ENCODE data around the gene ALDH1L1. TPM values are rescaled to one million over a fixed set of nuclear protein-coding genes. Genes with fewer than 3 reads are reported as not detected.

ALDH1L1 gene
- total and polyA plus RNA-seq, 2 of the 8 experiments (the other 6 are each of a cell fraction or from before 2014, with no cell fraction given) = 0.98 to 1.6 TPM

DNA sequence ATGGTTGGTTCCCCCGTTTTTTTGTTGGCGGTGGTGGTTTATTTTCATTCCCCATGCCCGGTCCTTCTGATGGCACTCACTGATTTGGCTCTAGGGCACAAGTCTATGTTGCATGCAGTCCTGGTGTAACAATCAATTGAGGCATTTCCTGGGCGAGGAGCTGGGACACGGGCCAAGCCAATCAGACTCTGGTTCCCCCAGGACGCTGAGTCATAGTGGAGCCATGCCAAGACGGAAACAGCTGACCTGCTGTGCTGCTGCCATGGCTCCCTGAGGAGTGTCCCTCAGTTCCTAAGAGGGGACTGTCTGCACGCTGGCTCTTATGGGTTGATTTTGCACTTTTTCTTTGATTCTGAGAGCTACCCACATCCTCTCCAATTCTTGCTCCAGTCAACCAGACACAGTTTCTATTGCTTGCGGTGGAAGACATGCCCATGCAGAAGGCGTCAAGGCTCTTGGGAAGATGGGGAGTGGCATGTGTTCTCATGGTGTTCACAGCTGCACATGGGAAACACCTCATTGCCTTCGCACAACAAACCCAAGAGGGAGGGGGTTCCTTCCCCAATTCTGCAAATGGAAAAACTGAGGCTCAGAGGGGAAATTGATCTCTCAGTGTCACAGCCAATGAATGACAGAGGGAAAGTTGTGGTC is 28.3 kb upstream of the ALDH1L1 start (continued):
- no peak for TF ChIP-seq MAX (IDR thresholded peaks at IDR 0.05)
